NCI-H1930 (cell line): ENCODE results near the gene PAAF1.
"Not testable (repeated sequence)": the region's sequence is repeated elsewhere in the genome, so short reads cannot be mapped to it uniquely, and the experiment has no call there.

Source experiments
- DNase-seq, 2 experiments: peaks; one replicate each; lab custom pipeline; 2025; lab: John Stamatoyannopoulos, UW

PAAF1 gene

DNA sequence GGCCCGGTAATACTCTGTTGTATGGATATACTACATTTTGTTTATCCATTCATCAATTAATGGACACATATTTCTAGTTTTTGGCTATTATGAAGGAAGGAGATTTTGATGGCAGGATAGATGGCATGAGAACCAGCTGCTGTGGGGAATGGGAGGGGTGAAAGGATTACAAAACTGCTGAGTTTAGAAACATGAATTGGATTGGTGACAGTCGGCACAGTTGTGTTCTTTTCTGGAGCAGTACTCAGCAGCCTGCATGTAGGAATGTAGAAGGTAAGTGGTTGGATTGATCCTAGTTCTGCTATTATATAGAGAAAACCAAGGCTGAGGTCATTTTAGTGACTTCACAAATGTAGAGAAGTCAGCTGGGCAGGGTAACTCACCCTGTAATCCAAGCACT, 7.1 kb downstream of the PAAF1 start:
- no peak for DNase-seq

DNA sequence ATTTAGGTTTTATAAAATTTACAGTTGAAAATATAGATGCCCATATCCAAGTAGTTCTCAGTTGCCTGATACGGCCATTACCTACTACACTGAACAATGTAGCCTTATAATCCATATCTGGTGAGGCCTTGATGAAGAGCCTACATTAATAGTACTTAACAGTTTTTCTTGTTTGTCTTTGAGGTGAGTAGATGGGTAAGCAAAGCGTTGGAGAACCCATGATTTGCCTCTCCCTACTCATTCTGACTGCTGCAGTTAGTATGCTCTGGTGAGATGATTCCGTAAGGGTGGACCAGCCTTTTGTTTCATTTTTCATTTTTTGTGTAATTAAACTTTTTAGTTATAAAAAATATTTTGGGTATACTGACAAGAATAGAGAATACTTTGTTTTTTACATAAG, 11.4 kb downstream of the PAAF1 start:
- DNase-seq, result no peak

DNA sequence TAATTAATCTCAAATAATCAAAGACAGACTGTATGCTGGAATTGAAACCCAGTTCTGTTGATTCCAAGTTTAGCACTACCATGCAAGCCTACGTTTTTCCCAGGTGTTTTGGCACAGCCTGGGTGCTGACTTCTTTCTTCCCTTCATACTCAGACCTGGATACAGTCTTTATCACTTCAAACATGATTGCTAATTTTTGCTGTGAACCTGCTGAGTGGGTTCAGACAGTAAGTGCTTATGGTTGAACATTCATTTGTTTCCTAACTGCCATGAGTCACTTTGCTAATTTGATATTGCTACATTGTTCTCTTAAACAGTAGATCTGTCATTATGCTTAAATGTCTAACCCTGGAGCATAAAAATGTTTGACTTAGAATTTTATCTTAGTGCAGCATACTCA, 12.2 kb downstream of the PAAF1 start:
- DNase-seq, result no peak

GRCh38 chr11:73889536-73889935, 12.7 kb downstream of the PAAF1 start:
- no peak for DNase-seq

- DNase-seq, result no peak
Observed at GRCh38 chr11:73893041-73893440, 16.2 kb downstream of the PAAF1 start.

GRCh38 chr11:73894725-73895335, 18.0 kb downstream of the PAAF1 start:
- DNase-seq, result no peak

DNA sequence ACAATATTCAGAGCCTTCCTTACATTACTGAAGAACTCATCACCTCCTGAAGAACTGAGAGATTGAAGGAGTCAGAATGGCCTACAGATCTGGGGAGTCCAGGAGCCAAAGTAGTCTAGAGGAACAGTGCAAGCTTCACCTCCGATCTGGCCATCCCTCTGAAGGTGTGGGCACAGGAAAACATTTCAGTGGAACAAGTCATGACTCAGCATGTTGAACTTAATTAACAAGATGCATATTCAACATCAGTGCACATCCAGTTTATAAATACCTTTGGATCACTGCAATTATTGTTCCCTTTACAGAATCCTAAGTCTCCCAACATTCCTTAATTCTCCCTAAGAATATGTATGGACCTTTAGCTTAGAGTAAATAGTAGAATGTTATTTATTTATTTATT, 25.5 kb downstream of the PAAF1 start:
- DNase-seq, result no peak

GRCh38 chr11:73907191-73907590, 30.4 kb downstream of the PAAF1 start:
- DNase-seq, result no peak

- no peak for DNase-seq
Observed at GRCh38 chr11:73912026-73912425, 35.2 kb downstream of the PAAF1 start.

- no peak for DNase-seq
Observed at GRCh38 chr11:73913472-73913871, 36.7 kb downstream of the PAAF1 start.

GRCh38 chr11:73914284-73914683, 37.5 kb downstream of the PAAF1 start:
- no peak for DNase-seq

GRCh38 chr11:73916435-73916834, 39.6 kb downstream of the PAAF1 start:
- no peak for DNase-seq

GRCh38 chr11:73921180-73921579, 44.4 kb downstream of the PAAF1 start:
- DNase-seq, result no peak

- no peak for DNase-seq
Observed at GRCh38 chr11:73929388-73929787, 52.6 kb downstream of the PAAF1 start.

- peak in 1 of 2 experiments; percentile 14 for DNase-seq
Observed at GRCh38 chr11:73931039-73931645, 54.3 kb downstream of the PAAF1 start.

- no peak for DNase-seq
Observed at GRCh38 chr11:73931951-73932350, 55.2 kb downstream of the PAAF1 start.

- no peak for DNase-seq
Observed at GRCh38 chr11:73932781-73933180, 56.0 kb downstream of the PAAF1 start.

DNA sequence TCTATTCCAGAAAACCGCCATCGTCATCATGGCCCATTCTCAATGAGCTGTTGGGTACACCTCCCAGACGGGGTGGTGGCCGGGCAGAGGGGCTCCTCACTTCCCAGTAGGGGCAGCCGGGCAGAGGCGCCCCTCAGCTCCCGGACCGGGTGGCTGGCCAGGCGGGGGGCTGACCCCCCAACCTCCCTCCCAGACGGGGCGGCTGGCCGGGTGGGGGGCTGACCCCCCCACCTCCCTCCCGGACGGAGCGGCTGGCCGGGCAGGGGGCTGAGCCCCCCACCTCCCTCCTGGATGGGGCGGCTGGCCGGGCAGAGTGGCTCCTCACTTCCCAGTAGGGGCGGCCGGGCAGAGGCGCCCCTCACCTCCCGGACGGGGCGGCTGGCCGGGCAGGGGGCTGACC, 59.2 kb downstream of the PAAF1 start:
- DNase-seq, result not testable (repeated sequence)

GRCh38 chr11:73939096-73939495, 62.3 kb downstream of the PAAF1 start:
- DNase-seq, result no peak

- no peak for DNase-seq
Observed at GRCh38 chr11:73940801-73941570, 64.2 kb downstream of the PAAF1 start.

- DNase-seq, result no peak
Observed at GRCh38 chr11:73942010-73942409, 65.2 kb downstream of the PAAF1 start.

- no peak for DNase-seq
Observed at GRCh38 chr11:73944085-73944484, 67.3 kb downstream of the PAAF1 start.

DNA sequence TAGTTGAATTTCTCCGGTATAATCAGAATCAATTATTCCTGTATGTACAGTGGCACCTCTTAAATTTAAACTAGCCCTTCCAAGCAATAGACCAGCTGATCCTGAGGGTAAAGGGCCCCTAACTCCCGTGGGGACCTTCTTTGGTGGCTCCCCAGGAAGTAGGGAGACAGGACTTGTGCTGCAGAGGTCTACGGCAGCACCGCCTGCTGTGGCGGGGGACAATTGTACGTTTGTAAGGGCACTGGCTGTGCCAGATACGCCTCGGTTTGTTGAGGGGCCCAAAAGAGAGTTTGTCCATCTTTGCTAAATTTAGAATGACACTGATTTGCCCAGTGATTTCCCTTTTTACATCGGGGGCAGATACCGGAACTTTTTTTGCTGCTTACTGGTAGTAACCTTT, 68.1 kb downstream of the PAAF1 start:
- no peak for DNase-seq
